Heart left ventricle (tissue), 13 donors: ENCODE measurements around the gene HERC2.

Source experiments
- POLR2A ChIP-seq, 2 donors: fragments of 450-650 bp; IDR thresholded peaks; one replicate each; pipeline ENCODE4 v1.6.1; 2017; ENCODE audit warnings: antibody characterized with exemption in 2 of 2, mild to moderate bottlenecking in 2 of 2, moderate library complexity in 2 of 2
- TF ChIP-seq, protein P1 (sequence below), 12 donors: fragments of 200-600 bp; sonication (generic) in 4 of 12; IDR thresholded peaks; one replicate each; pipeline versions ENCODE4 v1.5.0 to v1.8.0; 2018 to 2022; ENCODE audit warnings: antibody characterized with exemption in 12 of 12, mild to moderate bottlenecking in 5 of 12
- donor health status: ischemic (EF 13 %, LVEDD 7.1; RV severe dilation, severe dysfunction).
- donor health status: DM: no; HTN: yes; CAD: no.
- donor health status: DM: no; HTN: no; CAD: no.
- donor health status: ischemic (EF 25% LVEDD 6.9; RV normal size, moderate dysfunction).
- donor health status: ischemic (EF 25% LVEDD 5.7; RV mildly dilated, moderate dysfunction).
- donor health status: ischemic (EF 35%, LVEDD 5.7; RV mildly dilated, moderate dysfunction).
- donor health status: nonischemic (EF 11% LVEDD 7.7; RV severe dilation, severe dysfunction).
- donor health status: DM: yes; HTN: yes; CAD: no.
- donor health status: PGD.
- donor health status: ischemic (EF 29% LVEDD 5.4; RV normal size, mild dysfunction).
- donor health status: nonischemic (EF 23%, LVEDD 6.1; RV moderate dilation, normal function).

GRCh38 chr15:28255965-28256364 is 66.0 kb downstream of the HERC2 start:
- TF ChIP-seq POLR2A (IDR thresholded peaks at IDR 0.05): no peak
- TF ChIP-seq, protein P1, sequence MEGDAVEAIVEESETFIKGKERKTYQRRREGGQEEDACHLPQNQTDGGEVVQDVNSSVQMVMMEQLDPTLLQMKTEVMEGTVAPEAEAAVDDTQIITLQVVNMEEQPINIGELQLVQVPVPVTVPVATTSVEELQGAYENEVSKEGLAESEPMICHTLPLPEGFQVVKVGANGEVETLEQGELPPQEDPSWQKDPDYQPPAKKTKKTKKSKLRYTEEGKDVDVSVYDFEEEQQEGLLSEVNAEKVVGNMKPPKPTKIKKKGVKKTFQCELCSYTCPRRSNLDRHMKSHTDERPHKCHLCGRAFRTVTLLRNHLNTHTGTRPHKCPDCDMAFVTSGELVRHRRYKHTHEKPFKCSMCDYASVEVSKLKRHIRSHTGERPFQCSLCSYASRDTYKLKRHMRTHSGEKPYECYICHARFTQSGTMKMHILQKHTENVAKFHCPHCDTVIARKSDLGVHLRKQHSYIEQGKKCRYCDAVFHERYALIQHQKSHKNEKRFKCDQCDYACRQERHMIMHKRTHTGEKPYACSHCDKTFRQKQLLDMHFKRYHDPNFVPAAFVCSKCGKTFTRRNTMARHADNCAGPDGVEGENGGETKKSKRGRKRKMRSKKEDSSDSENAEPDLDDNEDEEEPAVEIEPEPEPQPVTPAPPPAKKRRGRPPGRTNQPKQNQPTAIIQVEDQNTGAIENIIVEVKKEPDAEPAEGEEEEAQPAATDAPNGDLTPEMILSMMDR (IDR thresholded peaks at IDR 0.05): no peak
